Subcutaneous preadipocyte (primary cell): ENCODE measurements around the gene PDC. TPM values are rescaled to one million over a fixed set of nuclear protein-coding genes. Genes with fewer than 3 reads are reported as not detected.

Experiments used
- total RNA-seq: library from RNA; depleted of rRNA; stranded (reverse); fragments of >200 nt; gene quantifications from 2 replicates; pipeline ENCODE4 v1.2.3, GENCODE V29; 2012

Gene PDC
- total RNA-seq: 0.20 TPM in 1 of 2 replicates, not detected in the other

GRCh38 chr1:186461014-186461413, at the start of gene PDC:
Gene PDC, minus strand, starts transcription at chr1:186461114. Its CDS starts 11,655 bp downstream, at chr1:186449459.

Other genes starting within 250 kb of the PDC start
- gene PRG4, start 164.8 kb downstream of the PDC start, total RNA-seq: 0.98 and 29.8 TPM in 2 replicates
- 63.2 and 77.6 TPM in 2 replicates for gene TPR, start 85.9 kb downstream of the PDC start, total RNA-seq
- 16.8 and 17.6 TPM in 2 replicates for gene ODR4, start 85.3 kb downstream of the PDC start, total RNA-seq
- gene PTGS2, start 219.3 kb upstream of the PDC start, total RNA-seq: 1.1 and 7.6 TPM in 2 replicates